ENCODE data around the gene ABTB1.

ABTB1 gene

GRCh38 chr3:127687228-127687737 lies 14.5 kb downstream of the ABTB1 start:
- Mint-ChIP-seq H3K4me1 (peaks cover 16% of the 10 kb centered on the region), H3K27me3 (no peaks in the 10 kb centered on the region), H3K4me3 (no peak overlapping the region), H3K36me3 (no peaks in the 10 kb centered on the region), H3K27ac (no peak overlapping the region), H3K9me3 (no peaks in the 10 kb centered on the region)

- Mint-ChIP-seq H3K27me3 (no peaks in the 10 kb centered on the region), H3K9me3 (no peaks in the 10 kb centered on the region), H3K4me1 (peaks cover 13% of the 10 kb centered on the region), H3K36me3 (no peaks in the 10 kb centered on the region), H3K4me3 (no peak overlapping the region), H3K27ac (no peak overlapping the region)
These were observed 15.3 kb downstream of the ABTB1 start for GRCh38 chr3:127688022-127688415.

GRCh38 chr3:127688416-127689265 lies 15.9 kb downstream of the ABTB1 start:
- H3K27me3 Mint-ChIP-seq: no peaks in the 10 kb centered on the region
- H3K4me3 Mint-ChIP-seq: no peak overlapping the region
- H3K27ac Mint-ChIP-seq: no peak overlapping the region
- peaks cover 10% of the 10 kb centered on the region for H3K4me1 Mint-ChIP-seq
- no peaks in the 10 kb centered on the region for H3K9me3 Mint-ChIP-seq
- no peaks in the 10 kb centered on the region for H3K36me3 Mint-ChIP-seq

DNA sequence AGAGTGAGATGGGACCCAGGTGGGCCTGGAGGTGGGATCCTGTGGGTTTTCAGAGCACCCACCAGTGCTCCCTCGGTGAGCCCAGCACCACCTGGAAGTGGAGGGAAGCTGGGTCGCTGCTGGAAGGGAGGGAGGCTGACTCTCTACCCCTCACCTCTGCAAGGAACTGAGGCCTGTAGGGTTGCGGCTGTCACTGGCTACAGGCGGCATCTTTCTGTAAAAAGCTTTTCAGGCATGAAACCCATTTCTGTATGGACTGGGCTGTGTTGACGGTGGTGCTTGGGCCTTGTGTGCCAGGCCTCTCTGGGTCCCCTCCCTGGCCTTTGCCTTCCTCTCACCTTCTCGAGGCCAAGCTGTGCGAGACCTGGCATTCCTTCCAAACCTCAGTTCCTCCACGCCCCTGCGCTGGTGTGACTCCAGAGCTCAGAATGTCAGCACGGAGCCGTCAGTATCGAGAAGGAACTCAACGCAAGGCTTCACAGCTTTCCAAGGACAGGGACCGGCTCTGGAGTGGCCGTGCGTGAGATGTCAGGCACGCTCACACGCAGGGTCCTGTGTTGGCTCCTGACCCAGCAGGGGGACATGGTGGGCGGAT lies 16.6 kb downstream of the ABTB1 start:
- Mint-ChIP-seq H3K9me3 (no peaks in the 10 kb centered on the region), H3K27ac (no peak overlapping the region), H3K36me3 (no peaks in the 10 kb centered on the region), H3K4me3 (no peak overlapping the region), H3K27me3 (no peaks in the 10 kb centered on the region), H3K4me1 (peaks cover 3% of the 10 kb centered on the region)

GRCh38 chr3:127690106-127690505 lies 17.4 kb downstream of the ABTB1 start:
- H3K9me3 Mint-ChIP-seq: no peaks in the 10 kb centered on the region
- no peak overlapping the region for H3K27ac Mint-ChIP-seq
- H3K27me3 Mint-ChIP-seq: no peaks in the 10 kb centered on the region
- H3K36me3 Mint-ChIP-seq: no peaks in the 10 kb centered on the region
- no peak overlapping the region for H3K4me3 Mint-ChIP-seq
- no peaks in the 10 kb centered on the region for H3K4me1 Mint-ChIP-seq

DNA sequence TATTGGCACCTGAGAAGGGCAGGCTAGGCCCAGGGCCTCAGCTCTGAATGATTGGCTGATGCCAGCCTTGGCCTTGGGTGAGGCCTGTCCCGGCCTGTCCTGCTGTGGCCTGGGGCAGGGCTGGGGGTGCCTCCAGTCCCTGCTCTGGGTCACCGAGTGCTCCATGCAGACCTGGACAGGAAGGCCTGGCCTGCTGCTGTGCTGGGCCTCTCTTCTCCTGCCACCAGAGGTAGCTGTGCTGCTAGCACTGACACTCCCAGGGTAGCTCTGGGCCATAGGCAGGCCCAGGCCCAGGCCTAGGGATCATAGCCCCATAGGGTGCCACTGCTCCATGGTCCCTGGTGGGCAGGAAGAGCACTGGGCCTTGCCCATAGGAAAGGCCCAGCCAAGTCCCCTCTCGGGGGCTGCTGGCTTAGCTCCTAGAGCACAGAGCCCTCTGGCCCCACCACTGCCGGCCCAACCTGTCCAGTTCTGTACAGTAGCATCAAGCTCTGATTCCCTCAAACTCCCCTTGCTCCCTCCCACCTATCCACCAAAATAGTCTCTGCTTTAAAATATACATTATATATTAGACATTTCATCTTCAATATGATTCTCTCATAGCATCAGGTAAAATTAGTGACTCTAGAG lies 18.2 kb downstream of the ABTB1 start:
- Mint-ChIP-seq H3K9me3 (no peaks in the 10 kb centered on the region), H3K4me1 (no peaks in the 10 kb centered on the region), H3K36me3 (no peaks in the 10 kb centered on the region), H3K27me3 (no peaks in the 10 kb centered on the region), H3K27ac (no peak overlapping the region), H3K4me3 (no peak overlapping the region)

GRCh38 chr3:127691489-127691888 lies 18.7 kb downstream of the ABTB1 start:
- Mint-ChIP-seq H3K4me1 (no peaks in the 10 kb centered on the region), H3K27me3 (no peaks in the 10 kb centered on the region), H3K36me3 (no peaks in the 10 kb centered on the region), H3K27ac (no peak overlapping the region), H3K9me3 (no peaks in the 10 kb centered on the region), H3K4me3 (no peak overlapping the region)

DNA sequence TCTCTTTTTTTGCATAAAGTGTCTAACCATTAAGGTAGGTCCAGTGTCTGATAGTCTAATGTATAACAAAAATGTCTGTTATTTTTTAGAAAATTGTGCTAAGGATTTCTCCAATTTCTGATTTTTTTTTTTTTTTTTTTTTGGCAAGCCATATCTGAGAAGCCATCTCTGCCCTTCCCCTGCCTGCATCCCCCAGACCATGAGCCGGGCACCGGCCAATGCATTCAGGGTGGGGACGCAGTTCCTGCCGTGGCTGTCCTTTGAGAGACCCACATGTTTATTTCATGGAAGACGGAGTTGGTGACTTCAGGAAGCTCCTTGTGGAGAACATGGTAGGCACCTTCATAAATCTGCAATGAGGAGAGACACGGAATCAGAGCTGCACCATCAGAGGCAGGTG lies 19.2 kb downstream of the ABTB1 start:
- H3K4me1 Mint-ChIP-seq: no peaks in the 10 kb centered on the region
- no peaks in the 10 kb centered on the region for H3K36me3 Mint-ChIP-seq
- H3K9me3 Mint-ChIP-seq: no peaks in the 10 kb centered on the region
- H3K27ac Mint-ChIP-seq: no peak overlapping the region
- no peak overlapping the region for H3K4me3 Mint-ChIP-seq
- no peaks in the 10 kb centered on the region for H3K27me3 Mint-ChIP-seq

GRCh38 chr3:127692501-127693335 lies 20.0 kb downstream of the ABTB1 start:
- Mint-ChIP-seq H3K27ac (no peak overlapping the region), H3K4me1 (peaks cover 3% of the 10 kb centered on the region), H3K9me3 (no peaks in the 10 kb centered on the region), H3K27me3 (no peaks in the 10 kb centered on the region), H3K36me3 (no peaks in the 10 kb centered on the region), H3K4me3 (no peak overlapping the region)

DNA sequence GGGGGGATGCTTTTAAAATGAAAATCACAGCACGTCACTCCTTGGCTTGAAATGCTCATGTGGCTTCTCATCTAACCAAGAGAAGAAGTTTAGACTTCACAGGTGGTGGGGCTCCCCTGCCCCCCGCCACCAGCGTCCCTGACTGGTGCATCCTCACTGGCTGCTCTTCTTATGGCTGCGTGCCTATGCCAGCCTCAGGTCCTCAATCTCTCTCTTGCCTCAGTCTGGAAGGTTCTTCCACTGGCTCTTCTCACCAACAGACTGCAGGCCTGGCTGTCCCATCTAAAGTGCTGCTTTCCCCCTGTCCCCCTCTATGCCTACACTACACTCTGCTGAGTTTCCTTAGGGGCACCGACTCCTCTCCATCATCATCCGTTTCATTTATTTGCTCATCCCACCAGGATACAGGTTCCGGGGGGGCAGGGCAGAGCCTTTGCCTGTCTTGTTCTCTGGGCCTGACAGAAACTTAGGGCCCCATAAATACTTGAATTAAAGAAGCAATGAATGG lies 20.6 kb downstream of the ABTB1 start:
- no peak overlapping the region for H3K27ac Mint-ChIP-seq

GRCh38 chr3:127694467-127695215 lies 21.9 kb downstream of the ABTB1 start:
- H3K27me3 Mint-ChIP-seq: no peaks in the 10 kb centered on the region
- no peaks in the 10 kb centered on the region for H3K9me3 Mint-ChIP-seq
- no peak overlapping the region for H3K27ac Mint-ChIP-seq
- no peak overlapping the region for H3K4me3 Mint-ChIP-seq
- H3K4me1 Mint-ChIP-seq: peaks cover 3% of the 10 kb centered on the region
- no peaks in the 10 kb centered on the region for H3K36me3 Mint-ChIP-seq

More for the DNA sequence above, 20.6 kb downstream of the ABTB1 start:
- peaks cover 3% of the 10 kb centered on the region for H3K4me1 Mint-ChIP-seq
- no peaks in the 10 kb centered on the region for H3K9me3 Mint-ChIP-seq
- H3K36me3 Mint-ChIP-seq: no peaks in the 10 kb centered on the region
- no peak overlapping the region for H3K4me3 Mint-ChIP-seq
- no peaks in the 10 kb centered on the region for H3K27me3 Mint-ChIP-seq

GRCh38 chr3:127697551-127698240 lies 24.9 kb downstream of the ABTB1 start:
- no peaks in the 10 kb centered on the region for H3K27me3 Mint-ChIP-seq
- no peaks in the 10 kb centered on the region for H3K36me3 Mint-ChIP-seq
- H3K4me1 Mint-ChIP-seq: peaks cover 3% of the 10 kb centered on the region
- no peak overlapping the region for H3K4me3 Mint-ChIP-seq
- H3K9me3 Mint-ChIP-seq: no peaks in the 10 kb centered on the region
- no peak overlapping the region for H3K27ac Mint-ChIP-seq

GRCh38 chr3:127698286-127698685 lies 25.5 kb downstream of the ABTB1 start:
- Mint-ChIP-seq H3K27ac (no peak overlapping the region), H3K4me3 (no peak overlapping the region), H3K36me3 (no peaks in the 10 kb centered on the region), H3K9me3 (no peaks in the 10 kb centered on the region), H3K4me1 (peaks cover 3% of the 10 kb centered on the region), H3K27me3 (no peaks in the 10 kb centered on the region)

DNA sequence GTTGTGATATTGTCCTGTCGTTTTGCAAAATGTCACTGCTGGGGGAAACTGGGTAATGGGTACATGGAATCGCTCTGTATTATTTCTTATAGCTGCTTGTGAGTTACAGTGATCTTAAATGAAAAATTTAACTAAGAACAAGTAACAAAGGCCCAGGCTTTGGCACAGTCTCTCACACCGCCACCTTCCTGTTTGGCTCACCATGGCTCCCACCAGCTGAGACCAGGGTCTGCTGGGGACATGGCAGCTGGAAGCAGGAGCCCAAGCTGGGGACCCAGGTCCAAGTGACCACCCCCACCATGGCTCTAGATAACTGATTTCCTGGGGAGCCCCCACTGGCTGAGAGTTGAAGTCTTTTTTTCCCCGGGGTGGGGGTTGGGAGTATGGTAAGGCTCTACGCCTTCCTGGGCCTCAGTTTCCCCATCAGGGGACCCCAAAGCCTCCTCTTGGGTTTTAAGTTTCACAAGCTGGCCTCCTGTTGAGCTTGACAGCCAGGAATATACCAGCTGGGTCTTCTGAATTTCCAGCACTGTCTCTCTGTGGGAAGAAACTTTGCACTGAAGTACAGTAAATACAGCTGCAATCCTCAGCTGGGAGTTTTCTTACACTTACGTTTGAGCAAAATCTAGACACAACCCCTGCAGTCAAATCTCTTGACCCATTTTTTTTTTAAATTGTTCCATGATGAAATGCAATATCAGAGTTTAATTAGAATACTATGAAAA lies 26.1 kb downstream of the ABTB1 start:
- Mint-ChIP-seq H3K36me3 (no peaks in the 10 kb centered on the region), H3K27me3 (no peaks in the 10 kb centered on the region), H3K9me3 (no peaks in the 10 kb centered on the region), H3K27ac (no peak overlapping the region), H3K4me3 (no peak overlapping the region), H3K4me1 (peaks cover 3% of the 10 kb centered on the region)
